Ascending aorta (tissue), 2 donors: ENCODE measurements around the gene TNNC2. TPM values are rescaled to one million over a fixed set of nuclear protein-coding genes. Genes with fewer than 3 reads are reported as not detected.
A peak's percentile ranks its signal among the peaks of the same experiment; 100 is the strongest.

Source experiments
- DNase-seq, 2 donors: peaks; one replicate each; pipeline ENCODE4 v3.0.0-alpha.2; 2019; ENCODE audit warnings: low spot score in 2 of 2
- H3K27ac ChIP-seq, 2 donors: fragments of 200-600 bp; sonication (generic); one replicate each; pipeline ENCODE4 v1.5.1; 2016 to 2017; ENCODE audit warnings: mild to moderate bottlenecking in 1 of 2
- H3K27me3 ChIP-seq: fragments of 200-600 bp; sonication (generic); one replicate; pipeline ENCODE4 v1.5.1; 2017
- H3K36me3 ChIP-seq, 2 donors: fragments of 200-600 bp; sonication (generic); one replicate each; pipeline ENCODE4 v1.5.1; 2016
- H3K4me1 ChIP-seq, 2 donors: fragments of 200-600 bp; sonication (generic); one replicate each; pipeline ENCODE4 v1.5.1; 2016 to 2017; ENCODE audit warnings: mild to moderate bottlenecking in 1 of 2
- H3K4me3 ChIP-seq, 2 donors: fragments of 200-600 bp; sonication (generic); one replicate each; pipeline ENCODE4 v1.5.1; 2016 to 2017; ENCODE audit warnings: mild to moderate bottlenecking in 1 of 2
- H3K9me3 ChIP-seq, 2 donors: fragments of 200-600 bp; sonication (generic); one replicate each; pipeline ENCODE4 v1.5.1; 2016
- CTCF ChIP-seq, 3 experiments: fragments of 200-600 bp in 2 of 3; fragments of 450-650 bp in 1 of 3; sonication (generic) in 2 of 3; IDR thresholded peaks; one replicate each; pipeline ENCODE4 v1.5.1; 2016 to 2019; ENCODE audit warnings: antibody characterized with exemption in 3 of 3, mild to moderate bottlenecking in 1 of 3, moderate library complexity in 1 of 3
- intact Hi-C: fragments of 100-400 bp; cut with DNase I; formaldehyde crosslinking; loops from one replicate; pipeline ENCODE4 v1.15.1; 2023
- total RNA-seq: library from RNA; depleted of rRNA; stranded (reverse); fragments of >200 nt; gene quantifications from one replicate; pipeline ENCODE4 v1.1.0, GENCODE V29; 2016

Gene TNNC2
- total RNA-seq, 1 donor from 2014 or later = not detected

GRCh38 chr20:45819466-45819865 is 7.6 kb downstream of the TNNC2 start:
- no peak for DNase-seq
- H3K27ac ChIP-seq = no peak overlapping the region
- H3K9me3 ChIP-seq = no peaks in the 10 kb centered on the region
- H3K4me3 ChIP-seq = no peak overlapping the region
- H3K36me3 ChIP-seq = no peaks in the 10 kb centered on the region
- no peak for TF ChIP-seq CTCF (IDR thresholded peaks at IDR 0.05)
- H3K4me1 ChIP-seq = peaks cover 6 to 29% of the 10 kb centered on the region in 2 donors
- H3K27me3 ChIP-seq = no peaks in the 10 kb centered on the region
- intact Hi-C loops = no loop called here

- H3K9me3 ChIP-seq = no peaks in the 10 kb centered on the region
- H3K36me3 ChIP-seq = no peaks in the 10 kb centered on the region
- H3K4me1 ChIP-seq = peaks cover 6 to 23% of the 10 kb centered on the region in 2 donors
- no peaks in the 10 kb centered on the region for H3K27me3 ChIP-seq
- peak overlapping the region; percentile 87 to 94 for H3K27ac ChIP-seq
- H3K4me3 ChIP-seq = no peak overlapping the region
- intact Hi-C loops = no loop called here
- no peak for TF ChIP-seq CTCF (IDR thresholded peaks at IDR 0.05)
- DNase-seq = no peak
Observed at GRCh38 chr20:45818239-45818638, 8.9 kb downstream of the TNNC2 start.

- H3K27me3 ChIP-seq = no peaks in the 10 kb centered on the region
- H3K9me3 ChIP-seq = no peaks in the 10 kb centered on the region
- H3K36me3 ChIP-seq = no peaks in the 10 kb centered on the region
- peak overlapping the region; percentile 87 to 94 for H3K27ac ChIP-seq
- DNase-seq = no peak
- no peak overlapping the region for H3K4me3 ChIP-seq
- H3K4me1 ChIP-seq = peaks cover 11 to 20% of the 10 kb centered on the region in 2 donors
- no peak for TF ChIP-seq CTCF (IDR thresholded peaks at IDR 0.05)
- intact Hi-C loops = no loop called here
Observed at GRCh38 chr20:45817376-45818194, 9.5 kb downstream of the TNNC2 start.

GRCh38 chr20:45816951-45817350 is 10.2 kb downstream of the TNNC2 start:
- Histone ChIP-seq H3K27me3 (no peaks in the 10 kb centered on the region), H3K4me1 (peaks cover 11 to 16% of the 10 kb centered on the region in 2 donors), H3K4me3 (no peak overlapping the region), H3K27ac (peak overlapping the region; percentile 87 to 94), H3K9me3 (no peaks in the 10 kb centered on the region), H3K36me3 (no peaks in the 10 kb centered on the region)
- DNase-seq = no peak
- intact Hi-C loops = no loop called here
- no peak for TF ChIP-seq CTCF (IDR thresholded peaks at IDR 0.05)

- no peaks in the 10 kb centered on the region for H3K9me3 ChIP-seq
- peaks cover 11 to 16% of the 10 kb centered on the region in 2 donors for H3K4me1 ChIP-seq
- no peak for TF ChIP-seq CTCF (IDR thresholded peaks at IDR 0.05)
- no peak for DNase-seq
- intact Hi-C loops = loop anchor here (5.0 kb wide), 2 partner anchors 68 to 118 kb away; partner anchors contain the start of genes PCIF1 and ZSWIM1
- H3K27me3 ChIP-seq = no peaks in the 10 kb centered on the region
- H3K36me3 ChIP-seq = peaks cover 22% of the 10 kb centered on the region in 2 donors
- no peak overlapping the region for H3K4me3 ChIP-seq
- no peak overlapping the region for H3K27ac ChIP-seq
Observed at GRCh38 chr20:45814314-45814713, 12.8 kb downstream of the TNNC2 start.
